Endothelial cell of umbilical vein (primary cell): ENCODE measurements around the gene PPP2R5B. TPM values are rescaled to one million over a fixed set of nuclear protein-coding genes. Genes with fewer than 3 reads are reported as not detected.

Experiments
- BruUV-seq: library from RNA; stranded (reverse); fragments of 400-500 nt; replicated peaks from 2 replicates; lab custom pipeline; 2021; lab: Mats Ljungman, UMichigan
- CTCF ChIA-PET: fragments of 300-600, 350-600 bp; sonication (Branson Sonifier 250); formaldehyde crosslinking; loops from one replicate; lab custom pipeline; 2021; ENCODE audit warnings: antibody characterized with exemption, inconsistent platforms; lab: Charles Lee
- POLR2A ChIA-PET: fragments of 300-600, 350-600 bp; sonication (Branson Sonifier 250); formaldehyde crosslinking; loops from one replicate; lab custom pipeline; 2021; ENCODE audit warnings: antibody characterized with exemption, inconsistent platforms; lab: Charles Lee
- DNase-seq: peaks from one replicate; pipeline ENCODE4 v3.0.0-alpha.2; 2011; ENCODE audit warnings: low read depth, low spot score
- FAIRE-seq: peaks from 2 replicates; lab custom pipeline; 2011; peaks lifted over from hg19 to GRCh38; lab: Jason Lieb, UNC
- H2AFZ ChIP-seq: 2 replicates; pipeline ENCODE4 v1.6.0; 2012; ENCODE audit warnings: low read depth, low read length, control low read depth, inconsistent platforms
- H3K27ac ChIP-seq: 2 replicates; pipeline ENCODE4 v1.5.1; 2011; ENCODE audit warnings: low read depth, mild to moderate bottlenecking, control low read depth, low read length, moderate library complexity; ENCODE audit not compliant: insufficient read depth
- H3K27me3 ChIP-seq, 2 experiments: 2 replicates each; pipeline versions ENCODE4 v1.6.0 to v1.6.1; 2011; ENCODE audit warnings: low read length in 2 of 2, mixed read lengths in 1 of 2; ENCODE audit not compliant: control insufficient read depth in 2 of 2, insufficient read depth in 2 of 2
- H3K36me3 ChIP-seq, 2 experiments: 2 replicates in 1 of 2; 3 replicates in 1 of 2; pipeline ENCODE4 v1.5.1; 2011; ENCODE audit warnings: low read length in 2 of 2, mild to moderate bottlenecking in 1 of 2, moderate library complexity in 1 of 2; ENCODE audit not compliant: control insufficient read depth in 2 of 2, insufficient read depth in 2 of 2; ENCODE audit errors: extremely low read depth in 1 of 2
- H3K4me1 ChIP-seq: 3 replicates; pipeline ENCODE4 v1.5.1; 2011; ENCODE audit warnings: mild to moderate bottlenecking, low read length; ENCODE audit not compliant: control insufficient read depth, insufficient read depth; ENCODE audit errors: extremely low read depth
- H3K4me2 ChIP-seq: 2 replicates; pipeline ENCODE4 v1.6.1; 2011; ENCODE audit warnings: low read length, control low read depth, mixed read lengths; ENCODE audit not compliant: insufficient read depth
- H3K4me3 ChIP-seq, 3 experiments: fragments of 200-600 bp in 1 of 3; sonication (generic), shearing (Covaris generic) in 1 of 3; replicated peaks in 1 of 3; 2 replicates each; pipeline ENCODE4 v1.5.1; 2011 to 2016; ENCODE audit warnings: control low read depth in 3 of 3, low read length in 3 of 3, mild to moderate bottlenecking in 2 of 3, inconsistent platforms in 1 of 3, low read depth in 1 of 3, moderate library complexity in 1 of 3; ENCODE audit not compliant: insufficient read depth in 1 of 3
- H3K79me2 ChIP-seq: 2 replicates; pipeline ENCODE4 v1.6.0; 2012; ENCODE audit warnings: low read length, inconsistent platforms; ENCODE audit not compliant: control insufficient read depth, insufficient read depth
- H3K9ac ChIP-seq: replicated peaks from 2 replicates; pipeline ENCODE3; 2011; ENCODE audit warnings: low read length, control low read depth; ENCODE audit not compliant: insufficient read depth; ENCODE audit errors: extremely low read depth
- H3K9me1 ChIP-seq: replicated peaks from 3 replicates; pipeline ENCODE4 v1.6.0; 2011; ENCODE audit warnings: mild to moderate bottlenecking, low read length; ENCODE audit not compliant: control insufficient read depth, insufficient read depth; ENCODE audit errors: extremely low read depth
- H3K9me3 ChIP-seq: replicated peaks from 2 replicates; pipeline ENCODE4 v1.5.1; 2012; ENCODE audit warnings: low read length, inconsistent platforms; ENCODE audit not compliant: control insufficient read depth, insufficient read depth
- H4K20me1 ChIP-seq: replicated peaks from 2 replicates; pipeline ENCODE3; 2011; ENCODE audit warnings: mild to moderate bottlenecking, low read length; ENCODE audit not compliant: control insufficient read depth, insufficient read depth; ENCODE audit errors: extremely low read depth
- CTCF ChIP-seq, 2 donors: IDR thresholded peaks; 1 replicate in 1 of 2; 2 replicates in 1 of 2; pipeline ENCODE4 v1.5.1; 2011; ENCODE audit warnings: low read length in 2 of 2, mild to moderate bottlenecking in 2 of 2, moderate library complexity in 2 of 2, control low read depth in 1 of 2, inconsistent platforms in 1 of 2, low read depth in 1 of 2; ENCODE audit not compliant: insufficient read depth in 1 of 2; ENCODE audit errors: extremely low read depth in 1 of 2
- EZH2 ChIP-seq: IDR thresholded peaks from 2 replicates; pipeline ENCODE4 v1.6.1; 2012; ENCODE audit warnings: borderline replicate concordance, low read depth, mild to moderate bottlenecking, moderate library complexity, low read length, inconsistent platforms; ENCODE audit not compliant: severe bottlenecking
- FOS ChIP-seq: IDR thresholded peaks from 2 replicates; pipeline ENCODE4 v1.6.1; 2011; ENCODE audit warnings: mild to moderate bottlenecking, low read length, moderate library complexity, borderline replicate concordance; ENCODE audit not compliant: insufficient read depth
- GATA2 ChIP-seq: IDR thresholded peaks from 2 replicates; pipeline ENCODE4 v1.7.0; 2011; ENCODE audit warnings: low read depth, mild to moderate bottlenecking, moderate library complexity, mixed read lengths, low read length; ENCODE audit not compliant: insufficient read length, insufficient read depth
- JUN ChIP-seq: IDR thresholded peaks from 2 replicates; pipeline ENCODE4 v1.6.1; 2011; ENCODE audit warnings: borderline replicate concordance, low read depth; ENCODE audit not compliant: insufficient read length, insufficient read depth
- MYC ChIP-seq: IDR thresholded peaks from one replicate; pipeline ENCODE4 v1.6.1; 2011; ENCODE audit warnings: mild to moderate bottlenecking, low read depth, low read length
- POLR2A ChIP-seq: IDR thresholded peaks from 2 replicates; pipeline ENCODE4 v1.6.1; 2012; ENCODE audit warnings: low read depth, mild to moderate bottlenecking, control low read depth, low read length
- POLR2AphosphoS5 ChIP-seq: IDR thresholded peaks from 2 replicates; pipeline ENCODE4 v1.6.1; 2012; ENCODE audit warnings: low read depth, mild to moderate bottlenecking, control low read depth, low read length, moderate library complexity; ENCODE audit not compliant: insufficient read depth
- dilution Hi-C: fragments of 300-500 bp; cut with MboI; formaldehyde crosslinking; loops from one replicate; pipeline ENCODE4 v1.15.0; 2019; ENCODE audit warnings: low sequenced_read_pairs; ENCODE audit not compliant: extremely low pct_ligation_motif_present
- intact Hi-C: fragments of 100-400 bp; cut with micrococcal nuclease; formaldehyde crosslinking; loops from one replicate; pipeline ENCODE4 v1.10.0; 2022
- polyA plus RNA-seq, 4 experiments: library from polyadenylated mRNA; depleted of rRNA in 3 of 4; stranded (reverse) in 3 of 4; unstranded in 1 of 4; fragments of >200 nt; gene quantifications; 2 replicates each; pipeline versions ENCODE4 v1.2.1 to v1.2.3, GENCODE V29; 2011 to 2012; ENCODE audit warnings: missing spikeins in 1 of 4
- total RNA-seq: library from RNA; stranded (reverse); gene quantifications from 2 replicates; pipeline ENCODE4 v1.2.3, GENCODE V29; 2021
- TF ChIP-seq, protein P1 (sequence below): IDR thresholded peaks from 2 replicates; pipeline ENCODE4 v1.6.1; 2011; ENCODE audit not compliant: insufficient read depth, insufficient read length

The PPP2R5B gene
- total and polyA plus RNA-seq, 2 donors (not counting 3 experiments of a cell fraction or from before 2014, with no cell fraction given), result 17.6 to 17.8 TPM

DNA sequence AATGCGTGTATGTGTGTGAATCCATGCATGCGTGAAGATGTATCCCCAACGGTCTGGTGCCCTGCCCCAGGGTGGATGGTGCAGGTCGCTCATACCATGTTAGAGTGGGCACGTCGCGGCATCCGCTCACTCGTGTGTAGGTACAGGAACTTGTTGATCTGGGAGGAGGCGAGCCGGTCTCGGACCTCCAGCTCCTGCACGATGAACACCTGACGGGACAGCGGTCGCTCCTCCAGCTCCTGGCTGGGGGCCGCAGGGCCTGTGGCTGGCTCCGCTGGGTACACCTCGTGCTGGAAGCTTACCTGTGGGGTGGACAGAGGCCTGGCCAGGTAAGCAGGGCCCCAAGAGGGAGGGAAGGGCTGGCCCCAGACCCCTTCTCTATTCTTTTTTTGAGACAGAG is 25.9 kb upstream of the PPP2R5B start:
- FAIRE-seq, result no peak
- no peaks in the 10 kb centered on the region for H3K79me2 ChIP-seq
- peaks cover 0 to 40% of the 10 kb centered on the region in 2 experiments for H3K36me3 ChIP-seq
- intact Hi-C loops (no loop called here), dilution Hi-C loops (loop anchor here (10.0 kb wide), 1 partner anchor 54 kb away; the partner anchor contains the start of gene CDC42BPG)
- ChIA-PET CTCF (interaction anchor here (0.8 to 0.9 kb wide), 2 partner anchors 11 to 55 kb away, joined by 3 to 5 read pairs; no protein-coding TSS in a partner anchor), POLR2A (interaction anchor here (0.6 kb wide), 1 partner anchor 13 kb away, joined by 3 read pairs; no protein-coding TSS in a partner anchor)
- no peak overlapping the region for H2AFZ ChIP-seq
- no peak overlapping the region for H3K4me2 ChIP-seq
- no peak overlapping the region for H3K4me3 ChIP-seq
- no peaks in the 10 kb centered on the region for H3K9me3 ChIP-seq
- no peak overlapping the region for H3K27ac ChIP-seq
- no TSS peak for BruUV-seq
- no peak for DNase-seq
- TF ChIP-seq GATA2, result no peak
- no peak for TF ChIP-seq MYC
- TF ChIP-seq, protein P1, sequence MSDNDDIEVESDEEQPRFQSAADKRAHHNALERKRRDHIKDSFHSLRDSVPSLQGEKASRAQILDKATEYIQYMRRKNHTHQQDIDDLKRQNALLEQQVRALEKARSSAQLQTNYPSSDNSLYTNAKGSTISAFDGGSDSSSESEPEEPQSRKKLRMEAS, result no peak
- TF ChIP-seq JUN, result no peak
- no peak for TF ChIP-seq POLR2A
- TF ChIP-seq EZH2, result no peak
- TF ChIP-seq POLR2AphosphoS5, result no peak
- TF ChIP-seq CTCF (IDR thresholded peaks at IDR 0.05; ENCODE audit: extremely low read depth in 1 of 2, insufficient read depth in 1 of 2, low read depth in 1 of 2, low read length in 2 of 2), result no peak
- no peak for TF ChIP-seq FOS
- no peaks in the 10 kb centered on the region for H3K27me3 ChIP-seq
- no peaks in the 10 kb centered on the region for H4K20me1 ChIP-seq
- no peak overlapping the region for H3K9ac ChIP-seq
- no peaks in the 10 kb centered on the region for H3K9me1 ChIP-seq
- no peaks in the 10 kb centered on the region for H3K4me1 ChIP-seq
